OCI-M2 (cell line): ENCODE measurements around the gene TRIM60.
"Not testable (repeated sequence)": the region's sequence is repeated elsewhere in the genome, so short reads cannot be mapped to it uniquely, and the experiment has no call there.

Experiments
- DNase-seq: peaks from one replicate; lab custom pipeline; 2025; ENCODE audit not compliant: unreplicated experiment; lab: John Stamatoyannopoulos, UW

The TRIM60 gene

DNA sequence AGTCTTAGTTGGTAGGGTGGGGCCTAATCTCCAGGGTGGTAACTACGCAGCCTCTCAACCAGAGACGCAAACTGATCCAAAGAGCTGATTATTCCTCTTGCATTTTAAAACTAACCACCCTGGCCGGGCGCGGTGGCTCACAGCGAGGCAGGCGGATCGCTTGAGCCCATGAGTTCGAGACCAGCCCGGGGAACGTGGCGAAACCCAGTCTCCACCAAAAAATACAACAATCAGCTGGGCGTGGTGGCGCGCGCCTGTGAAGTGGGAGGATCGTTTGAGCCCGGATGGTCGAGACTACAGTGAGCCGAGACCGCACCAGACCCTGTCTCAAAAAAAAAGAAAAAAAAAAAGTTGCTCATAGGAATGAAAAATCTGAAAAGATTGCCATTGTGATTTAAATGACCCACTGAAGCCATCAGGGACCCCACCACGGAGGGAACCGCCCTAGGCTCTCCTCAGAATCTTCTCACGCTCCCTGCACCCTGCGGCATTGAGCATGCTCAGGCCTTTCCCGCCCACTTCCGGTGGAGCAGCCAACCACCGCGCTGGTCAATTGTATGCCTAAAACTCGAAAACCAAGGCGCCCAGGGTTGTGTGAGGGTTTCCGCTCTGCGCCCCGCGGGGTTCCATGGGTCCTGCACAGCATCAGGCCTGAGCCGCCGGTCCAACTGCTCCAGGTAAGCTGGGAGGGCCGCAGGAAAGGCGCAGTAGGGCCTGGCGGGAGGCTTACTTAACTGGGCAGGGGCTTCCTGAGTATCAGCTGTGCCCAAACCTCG is at the start of gene TRIM60:
Gene TRIM60, plus strand, starts transcription at position 564 of the 776 bp plus-strand sequence. CDS start 8,074 bp downstream, outside the sequence.
- no peak for DNase-seq

DNA sequence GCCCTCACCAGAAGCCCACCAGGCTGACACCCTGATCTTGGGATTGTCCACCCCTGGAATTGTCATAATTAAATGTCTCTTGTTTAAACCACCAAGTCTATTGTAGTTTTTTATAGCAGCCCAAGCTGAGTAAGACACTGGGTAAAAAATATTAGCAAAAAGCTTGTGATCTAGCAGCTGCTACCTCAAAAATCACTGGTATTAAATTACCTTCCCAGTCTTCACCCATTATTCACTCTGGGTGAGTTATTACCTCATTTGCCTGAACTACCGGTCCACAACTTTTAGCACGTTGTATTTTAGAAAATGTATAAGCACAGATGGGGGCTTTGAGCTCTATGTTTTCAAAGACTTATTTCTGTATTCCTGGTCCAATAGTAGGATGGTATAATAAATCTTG is 42.3 kb upstream of the TRIM60 start:
- DNase-seq = no peak

DNA sequence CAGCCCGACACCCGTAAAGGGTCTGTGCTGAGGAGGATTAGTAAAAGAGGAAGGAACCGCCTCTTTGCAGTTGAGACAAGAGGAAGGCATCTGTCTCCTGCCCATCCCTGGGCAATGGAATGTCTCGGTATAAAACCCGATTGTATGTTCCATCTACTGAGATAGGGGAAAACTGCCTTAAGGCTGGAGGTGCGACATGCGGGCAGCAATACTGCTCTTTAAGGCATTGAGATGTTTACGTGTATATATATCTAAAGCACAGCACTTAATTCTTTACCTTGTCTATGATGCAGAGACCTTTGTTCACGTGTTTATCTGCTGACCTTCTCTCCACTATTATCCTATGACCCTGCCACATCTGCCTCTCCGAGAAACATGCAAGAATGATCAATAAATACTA is 41.0 kb upstream of the TRIM60 start:
- DNase-seq = not testable (repeated sequence)

DNA sequence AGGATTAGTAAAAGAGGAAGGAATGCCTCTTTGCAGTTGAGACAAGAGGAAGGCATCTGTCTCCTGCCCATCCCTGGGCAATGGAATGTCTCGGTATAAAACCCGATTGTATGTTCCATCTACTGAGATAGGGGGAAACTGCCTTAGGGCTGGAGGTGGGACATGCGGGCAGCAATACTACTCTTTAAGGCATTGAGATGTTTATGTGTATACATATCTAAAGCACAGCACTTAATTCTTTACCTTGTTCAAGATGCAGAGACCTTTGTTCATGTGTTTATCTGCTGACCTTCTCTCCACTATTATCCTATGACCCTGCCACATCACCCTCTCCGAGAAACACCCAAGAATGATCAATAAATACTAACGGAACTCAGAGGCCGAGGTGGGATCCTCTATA is 35.7 kb upstream of the TRIM60 start:
- DNase-seq = not testable (repeated sequence)

DNA sequence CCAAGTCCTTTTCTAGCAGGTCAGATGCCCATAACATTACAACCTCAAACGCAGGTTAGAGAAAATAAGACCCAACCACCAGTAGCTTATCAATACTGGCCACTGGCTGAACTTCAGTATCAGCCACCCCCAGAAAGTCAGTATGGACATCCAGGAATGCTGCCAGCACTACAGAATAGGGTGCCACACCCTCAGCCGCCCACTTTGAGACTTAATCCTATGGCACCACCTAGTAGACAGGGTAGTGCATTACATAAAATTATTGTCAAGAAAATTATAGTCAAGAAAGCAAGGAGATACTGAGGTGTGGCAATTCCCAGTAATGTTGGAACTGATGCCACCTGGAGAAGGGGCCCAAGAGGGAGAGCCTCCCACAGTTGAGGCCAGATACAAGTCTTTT is 34.5 kb upstream of the TRIM60 start:
- peak; percentile 23 for DNase-seq

DNA sequence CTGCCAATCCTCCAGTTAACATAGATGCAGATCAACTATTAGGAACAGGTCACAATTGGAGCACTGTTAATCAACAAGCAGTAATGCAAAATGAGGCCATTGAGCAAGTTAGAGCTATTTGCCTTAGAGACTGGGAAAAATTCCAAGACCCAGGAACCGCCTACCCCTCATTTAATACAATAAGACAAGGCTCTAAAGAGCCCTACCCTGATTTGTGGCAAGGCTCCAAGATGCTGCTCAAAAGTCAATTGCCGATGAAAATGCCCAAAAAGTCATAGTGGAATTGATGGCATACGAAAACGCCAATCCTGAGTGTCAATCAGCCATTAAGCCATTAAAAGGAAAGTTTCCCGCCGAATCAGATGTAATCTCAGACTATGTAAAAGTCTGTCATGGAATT is 33.9 kb upstream of the TRIM60 start:
- DNase-seq = no peak

DNA sequence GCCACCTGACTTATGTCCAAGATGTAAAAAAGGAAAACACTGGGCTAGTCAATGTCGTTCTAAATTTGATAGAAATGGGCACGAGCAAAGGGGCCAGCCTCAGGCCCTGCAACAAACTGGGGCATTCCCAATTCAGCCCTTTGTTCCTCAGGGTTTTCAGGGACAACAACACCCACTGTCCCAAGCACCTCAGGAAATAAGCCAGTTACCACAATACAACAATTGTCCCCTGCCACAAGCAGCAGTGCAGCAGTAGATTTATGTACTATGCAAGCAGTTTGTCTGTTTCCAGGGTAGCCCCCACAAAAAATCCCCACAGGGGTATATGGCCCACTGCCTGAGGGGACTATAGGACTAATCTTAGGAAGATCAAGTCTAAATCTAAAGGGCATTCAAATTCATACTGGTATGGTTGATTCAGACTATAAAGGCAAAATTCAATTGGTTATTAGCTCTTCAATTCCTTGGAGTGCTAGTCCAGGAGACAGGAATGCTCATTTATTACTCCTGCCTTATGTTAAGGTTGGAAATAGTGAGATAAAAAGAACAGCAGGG is 33.2 kb upstream of the TRIM60 start:
- not testable (repeated sequence) for DNase-seq

DNA sequence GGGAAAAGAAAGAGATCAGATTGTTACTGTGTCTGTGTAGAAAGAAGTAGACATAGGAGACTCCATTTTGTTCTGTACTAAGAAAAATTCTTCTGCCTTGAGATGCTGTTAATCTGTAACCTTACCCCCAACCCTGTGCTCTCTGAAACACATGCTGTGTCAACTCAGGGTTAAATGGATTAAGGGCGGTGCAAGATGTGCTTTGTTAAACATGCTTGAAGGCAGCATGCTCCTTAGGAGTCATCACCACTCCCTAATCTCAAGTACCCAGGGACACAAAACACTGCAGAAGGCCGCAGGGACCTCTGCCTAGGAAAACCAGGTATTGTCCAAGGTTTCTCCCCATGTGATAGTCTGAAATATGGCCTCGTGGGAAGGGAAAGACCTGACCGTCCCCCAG is 29.8 kb upstream of the TRIM60 start:
- not testable (repeated sequence) for DNase-seq

DNA sequence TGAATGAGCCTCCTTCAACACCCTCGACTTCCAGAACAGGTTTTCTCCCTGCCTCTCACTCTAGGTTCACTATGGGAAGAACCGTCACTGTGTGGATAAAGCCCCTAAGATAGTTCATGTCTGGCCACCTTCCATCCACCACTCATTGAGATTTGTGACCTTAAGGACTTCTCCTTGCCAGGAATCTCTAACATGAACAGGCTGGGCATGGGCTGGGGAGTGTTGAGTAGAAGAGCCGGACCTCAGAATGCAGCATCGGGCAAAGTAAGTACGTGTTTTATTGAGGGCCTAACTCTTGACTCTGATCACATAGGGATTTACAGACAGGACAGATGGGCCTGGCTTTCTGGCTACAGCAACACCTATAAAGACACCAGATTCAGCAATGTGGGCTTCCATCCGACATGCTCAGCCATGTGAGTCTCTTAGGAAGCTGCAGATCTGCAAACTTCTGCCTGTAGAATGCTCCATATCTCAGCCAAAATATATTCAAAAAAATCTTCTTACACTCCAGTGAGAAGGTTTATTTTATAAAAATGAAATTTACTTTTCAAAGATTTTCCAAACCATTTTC is 26.4 kb upstream of the TRIM60 start:
- no peak for DNase-seq

DNA sequence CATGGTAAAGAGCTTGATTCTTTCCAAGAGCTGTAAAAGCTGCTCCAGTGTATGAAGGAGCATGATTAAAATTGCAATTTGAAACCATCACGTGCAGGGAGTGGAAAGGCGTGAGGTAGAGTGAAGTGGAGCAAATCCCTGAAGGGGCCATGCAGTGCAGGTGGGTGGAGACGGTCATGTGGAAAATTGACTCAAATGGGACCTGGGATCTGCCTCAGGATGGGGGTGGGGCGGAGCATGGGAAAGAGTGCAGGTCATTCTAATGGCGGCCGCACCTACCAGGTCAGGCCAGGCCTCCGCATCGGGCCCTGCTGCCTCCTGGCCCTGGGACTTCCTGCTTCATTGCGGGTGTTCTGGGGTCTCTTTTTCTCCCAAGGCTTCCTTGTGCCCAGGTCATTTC is 25.3 kb upstream of the TRIM60 start:
- DNase-seq = no peak

DNA sequence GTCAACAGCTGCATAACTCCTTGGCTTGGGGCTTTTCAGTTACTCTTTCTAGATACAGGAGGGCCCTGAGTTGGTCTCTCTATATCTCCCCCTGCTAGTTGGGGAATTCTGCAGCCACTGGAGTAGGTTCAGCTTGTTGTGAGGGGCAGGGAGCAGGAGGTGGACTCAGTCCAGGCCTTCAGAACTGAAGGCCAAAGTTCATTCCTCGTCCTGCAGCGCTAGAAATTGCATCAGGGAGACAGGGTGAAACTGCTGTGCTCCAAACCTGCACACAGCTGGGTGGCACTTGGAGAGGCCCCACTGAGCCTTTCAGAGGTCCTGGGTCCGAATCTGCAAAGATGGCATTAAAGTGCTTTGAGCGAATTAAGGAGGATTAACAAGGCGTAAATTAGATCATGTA is 24.9 kb upstream of the TRIM60 start:
- no peak for DNase-seq

DNA sequence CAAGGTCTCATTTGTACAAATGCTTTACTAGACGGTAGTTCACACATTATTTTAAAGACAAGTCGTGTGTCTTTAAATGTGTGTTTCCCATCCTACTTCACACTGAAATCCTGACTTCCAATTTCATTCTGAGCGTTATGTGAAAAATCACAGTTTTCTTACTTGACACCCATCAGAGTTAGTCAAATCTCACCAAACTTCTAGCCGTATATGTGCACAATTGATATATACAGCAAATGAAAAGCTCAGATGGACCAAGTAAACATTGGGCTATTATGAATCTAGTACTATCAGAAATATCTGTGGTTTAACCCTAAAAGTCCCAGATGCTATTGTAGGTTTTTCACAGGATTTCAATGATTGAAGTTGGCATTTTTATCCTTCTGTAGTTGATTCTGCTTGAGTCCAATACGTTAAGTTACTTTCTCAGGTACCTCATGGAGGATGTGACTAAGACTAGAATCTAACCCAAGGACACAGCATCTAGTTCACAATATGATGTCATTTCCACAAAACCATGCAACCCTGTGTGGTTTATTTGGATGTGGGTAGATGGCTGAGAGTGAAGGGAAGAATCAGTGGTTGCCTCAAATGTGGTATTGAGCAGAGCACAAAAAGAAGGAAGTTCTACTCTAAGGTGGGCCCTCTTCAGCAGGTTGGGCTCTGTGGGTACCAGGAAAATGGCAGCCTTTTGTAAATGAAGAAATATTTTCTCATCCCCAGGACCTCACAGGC is 22.1 kb upstream of the TRIM60 start:
- DNase-seq = no peak

DNA sequence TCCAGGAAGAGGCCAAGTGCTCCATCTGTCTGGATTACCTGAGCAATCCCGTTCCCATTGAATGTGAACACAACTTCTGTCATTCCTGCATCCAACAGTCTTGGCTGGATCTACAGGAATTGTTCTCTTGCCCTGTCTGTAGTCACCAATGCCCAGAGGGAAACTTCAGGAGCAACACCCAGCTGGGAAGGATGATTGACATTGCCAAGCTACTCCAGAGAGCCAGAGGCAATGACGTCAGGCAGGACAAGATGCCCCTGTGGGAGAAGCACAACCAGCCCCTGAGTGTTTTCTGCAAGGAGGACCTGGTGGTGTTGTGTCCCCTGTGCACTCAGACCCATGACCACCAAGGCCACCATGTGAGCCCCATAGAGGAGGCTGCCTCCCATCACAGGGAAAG is 21.3 kb upstream of the TRIM60 start:
- DNase-seq = no peak

DNA sequence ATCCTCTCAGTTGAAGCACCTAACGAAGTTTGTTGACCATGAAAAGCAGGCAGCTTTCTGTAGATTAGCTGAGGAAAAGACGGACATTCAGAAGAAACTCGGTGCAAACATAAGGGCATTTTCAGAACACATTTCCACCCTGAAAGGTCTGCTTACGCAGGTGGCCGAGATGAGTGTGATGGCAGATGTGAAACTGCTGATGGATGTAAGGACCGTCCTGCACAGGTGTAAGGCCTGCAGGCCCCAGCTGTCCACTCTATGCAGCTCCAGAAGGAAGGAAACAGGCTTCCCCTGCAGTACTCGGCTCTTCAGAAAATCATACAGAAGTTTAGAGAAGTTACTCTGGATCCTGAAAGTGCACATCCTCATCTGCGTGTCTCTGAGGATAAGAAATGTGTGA is 20.8 kb upstream of the TRIM60 start:
- no peak for DNase-seq

DNA sequence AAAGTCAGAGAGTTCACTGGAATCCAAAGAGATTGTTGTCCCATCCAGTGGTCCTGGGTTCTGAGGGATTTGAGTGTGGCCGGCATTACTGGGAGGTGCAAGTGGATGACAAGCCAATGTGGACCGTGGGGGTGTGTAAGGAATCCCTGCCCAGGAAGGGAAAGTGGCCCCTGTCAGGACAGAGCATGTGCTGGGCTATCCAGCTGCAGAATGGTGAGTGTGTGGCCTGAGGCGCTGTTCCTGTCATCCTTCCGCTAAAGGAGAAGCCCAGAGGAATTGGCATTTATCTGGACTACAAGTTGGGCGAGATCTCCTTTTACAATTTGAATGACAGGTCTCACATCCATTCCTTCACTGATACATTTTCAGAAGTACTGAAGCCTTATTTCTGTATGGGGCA is 20.4 kb upstream of the TRIM60 start:
- no peak for DNase-seq

DNA sequence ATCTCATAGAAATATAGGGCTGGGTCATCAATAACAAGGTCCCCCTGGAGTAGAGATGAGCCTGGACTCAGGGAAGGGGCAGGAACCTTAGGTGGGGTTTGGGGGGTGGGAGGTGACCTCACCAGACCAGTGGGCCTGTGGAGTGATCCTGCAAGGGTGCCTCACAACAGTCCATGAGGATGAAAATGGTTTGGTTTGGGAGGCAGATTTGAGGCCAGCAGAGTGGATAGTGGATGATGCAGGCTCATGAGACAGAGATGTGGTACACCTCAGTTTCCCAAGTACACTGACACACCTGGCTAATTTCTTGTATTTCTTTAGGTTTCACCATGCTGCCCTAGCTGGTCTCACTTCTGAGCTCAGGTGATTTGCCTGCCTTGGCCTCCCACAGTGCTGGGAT is 18.1 kb upstream of the TRIM60 start:
- no peak for DNase-seq

DNA sequence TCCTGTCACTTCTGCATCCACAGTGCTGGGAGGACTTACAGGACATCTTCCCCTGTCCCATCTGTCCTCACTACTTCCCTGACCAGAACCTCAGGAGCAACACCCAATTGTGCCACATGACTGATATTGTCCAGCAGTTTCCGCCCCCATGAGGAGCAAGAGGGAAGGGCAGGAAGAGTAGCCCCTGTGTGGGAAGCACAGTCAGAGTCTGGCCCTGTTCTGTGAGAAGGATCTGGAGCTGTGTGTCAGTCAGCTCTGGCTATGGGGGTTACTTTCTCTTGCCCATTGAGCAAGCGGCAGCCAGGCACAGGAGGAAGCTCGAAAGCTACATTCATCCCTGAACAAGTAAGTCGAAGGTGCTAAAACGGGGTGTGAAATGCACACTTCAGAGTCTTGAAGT is 14.8 kb upstream of the TRIM60 start:
- DNase-seq = no peak

DNA sequence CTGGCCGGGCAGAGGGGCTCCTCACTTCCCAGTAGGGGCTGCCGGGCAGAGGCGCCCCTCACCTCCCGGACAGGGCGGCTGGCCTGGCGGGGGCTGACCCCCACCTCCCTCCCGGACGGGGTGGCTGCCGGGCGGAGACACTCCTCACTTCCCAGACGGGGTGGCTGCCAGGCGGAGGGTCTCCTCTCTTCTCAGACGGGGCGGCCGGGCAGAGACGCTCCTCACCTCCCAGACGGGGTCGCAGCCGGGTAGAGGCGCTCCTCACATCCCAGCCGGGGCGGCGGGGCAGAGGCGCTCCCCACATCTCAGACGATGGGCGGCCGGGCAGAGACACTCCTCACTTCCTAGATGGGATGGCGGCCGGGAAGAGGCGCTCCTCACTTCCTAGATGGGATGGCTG is 11.8 kb upstream of the TRIM60 start:
- DNase-seq = not testable (repeated sequence)

DNA sequence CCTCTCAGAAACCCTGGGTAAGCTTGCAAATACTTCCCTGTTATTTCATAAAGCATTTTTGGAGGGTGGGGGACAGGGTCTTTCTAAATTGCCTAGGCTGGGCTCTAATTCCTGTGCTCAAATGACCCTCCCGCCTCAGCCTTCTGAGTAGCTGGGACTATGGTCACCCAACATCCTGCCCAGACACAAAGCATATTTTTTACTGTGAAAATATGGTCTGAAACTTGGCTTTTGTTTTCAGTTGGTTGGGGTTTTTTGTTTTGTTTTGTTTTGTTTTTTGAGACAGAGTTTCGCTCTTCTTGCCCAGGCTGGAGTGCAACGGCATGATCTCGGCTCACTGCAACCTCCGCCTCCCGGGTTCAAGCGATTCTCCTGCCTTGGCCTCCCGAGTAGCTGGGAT is 6.0 kb upstream of the TRIM60 start:
- DNase-seq = not testable (repeated sequence)

DNA sequence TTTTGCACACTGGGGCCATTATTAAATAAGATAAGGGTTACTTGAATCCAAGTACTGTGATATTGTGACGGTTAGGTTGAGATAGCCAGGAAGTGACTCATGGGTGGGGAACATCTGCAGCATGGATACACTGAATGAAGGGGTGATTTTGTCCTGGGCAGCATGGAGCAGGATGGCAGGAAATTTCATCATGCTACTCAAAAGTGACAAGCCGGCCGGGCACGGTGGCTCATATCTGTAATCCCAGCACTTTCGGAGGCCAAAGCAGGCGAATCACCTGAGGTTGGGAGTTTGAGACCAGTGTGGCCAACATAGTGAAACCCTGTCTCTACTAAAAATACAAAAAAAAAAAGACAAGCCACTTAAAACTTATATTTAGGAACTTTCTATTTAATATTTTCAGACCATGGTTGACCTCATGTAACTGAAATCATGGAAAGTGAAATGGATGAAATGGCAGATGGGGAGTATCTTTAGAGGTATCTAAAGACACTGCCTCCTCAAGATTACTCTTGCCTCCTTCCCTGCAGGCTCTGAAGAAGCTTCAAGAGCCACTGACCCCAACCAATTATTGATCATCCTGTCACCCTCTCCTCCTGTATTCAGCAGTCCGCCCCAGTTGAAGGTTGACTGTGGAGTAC is 3.9 kb upstream of the TRIM60 start:
- no peak for DNase-seq

DNA sequence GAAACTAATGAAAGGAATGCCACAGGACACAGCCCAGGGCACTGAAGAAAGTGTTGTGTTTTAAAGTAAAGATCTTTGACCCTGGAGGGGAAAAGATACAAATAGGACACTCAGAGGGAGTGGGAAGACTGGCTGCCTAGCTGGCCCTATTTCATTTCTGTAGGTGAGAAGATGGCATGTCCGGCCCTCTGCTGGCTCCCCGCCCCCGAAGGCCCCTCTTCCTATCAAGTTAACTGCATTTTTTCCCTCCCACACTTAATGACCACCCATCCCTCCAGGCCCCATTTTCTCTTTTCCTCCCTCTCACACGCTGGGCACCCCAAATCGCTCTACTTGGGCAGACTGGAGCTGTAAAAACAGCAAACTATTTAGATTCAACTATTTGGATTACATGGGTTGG is 16.4 kb downstream of the TRIM60 start:
- DNase-seq = no peak
